Progenitor cell of endocrine pancreas (in vitro differentiated cells): ENCODE measurements around the gene SARS2. TPM values are rescaled to one million over a fixed set of nuclear protein-coding genes. Genes with fewer than 3 reads are reported as not detected.

Experiments used
- DNase-seq: peaks from one replicate; pipeline ENCODE4 v3.0.0; 2021; ENCODE audit warnings: low spot score; ENCODE audit not compliant: unreplicated experiment
- H3K27ac Mint-ChIP-seq: 2 replicates; pipeline ENCODE4 v1.8.0; 2021; ENCODE audit warnings: mild to moderate bottlenecking, moderate library complexity, mixed read lengths
- H3K27me3 Mint-ChIP-seq: 2 replicates; pipeline ENCODE4 v1.8.0; 2021; ENCODE audit warnings: mixed read lengths
- H3K36me3 Mint-ChIP-seq: 2 replicates; pipeline ENCODE4 v1.8.0; 2022; ENCODE audit warnings: mixed read lengths; ENCODE audit not compliant: insufficient read depth
- H3K4me1 Mint-ChIP-seq: 2 replicates; pipeline ENCODE4 v1.8.0; 2021; ENCODE audit warnings: low read depth, mixed read lengths
- H3K4me3 Mint-ChIP-seq: 2 replicates; pipeline ENCODE4 v1.8.0; 2021; ENCODE audit warnings: low read depth, mild to moderate bottlenecking, moderate library complexity, mixed read lengths
- H3K9me3 Mint-ChIP-seq: 2 replicates; pipeline ENCODE4 v1.8.0; 2021; ENCODE audit warnings: low read depth, mixed read lengths
- CTCF ChIP-seq: fragments of 200-600 bp; sonication (generic); IDR thresholded peaks from one replicate; pipeline ENCODE4 v1.5.0; 2021; ENCODE audit warnings: antibody characterized with exemption, mild to moderate bottlenecking; ENCODE audit not compliant: unreplicated experiment
- long read RNA-seq: library from polyadenylated mRNA; unstranded; transcript quantifications from one replicate; pipeline ENCODE4 v2.0.0, GENCODE V29; 2020
- total RNA-seq: library from RNA; stranded (reverse); gene quantifications from 2 replicates; pipeline ENCODE4 v1.2.1, GENCODE V29; 2021

SARS2 gene, protein sequence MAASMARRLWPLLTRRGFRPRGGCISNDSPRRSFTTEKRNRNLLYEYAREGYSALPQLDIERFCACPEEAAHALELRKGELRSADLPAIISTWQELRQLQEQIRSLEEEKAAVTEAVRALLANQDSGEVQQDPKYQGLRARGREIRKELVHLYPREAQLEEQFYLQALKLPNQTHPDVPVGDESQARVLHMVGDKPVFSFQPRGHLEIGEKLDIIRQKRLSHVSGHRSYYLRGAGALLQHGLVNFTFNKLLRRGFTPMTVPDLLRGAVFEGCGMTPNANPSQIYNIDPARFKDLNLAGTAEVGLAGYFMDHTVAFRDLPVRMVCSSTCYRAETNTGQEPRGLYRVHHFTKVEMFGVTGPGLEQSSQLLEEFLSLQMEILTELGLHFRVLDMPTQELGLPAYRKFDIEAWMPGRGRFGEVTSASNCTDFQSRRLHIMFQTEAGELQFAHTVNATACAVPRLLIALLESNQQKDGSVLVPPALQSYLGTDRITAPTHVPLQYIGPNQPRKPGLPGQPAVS
- total RNA-seq: 68.2 and 74.7 TPM in 2 replicates
- long read RNA-seq, transcript SARS2-201 (16 exons, 2,057 nt): major isoform, 28 of 51 reads
- long read RNA-seq, partial matches to known transcripts: 1 of 51 reads
- long read RNA-seq, other reads (novel, unspliced or antisense): 21 of 51 reads

DNA sequence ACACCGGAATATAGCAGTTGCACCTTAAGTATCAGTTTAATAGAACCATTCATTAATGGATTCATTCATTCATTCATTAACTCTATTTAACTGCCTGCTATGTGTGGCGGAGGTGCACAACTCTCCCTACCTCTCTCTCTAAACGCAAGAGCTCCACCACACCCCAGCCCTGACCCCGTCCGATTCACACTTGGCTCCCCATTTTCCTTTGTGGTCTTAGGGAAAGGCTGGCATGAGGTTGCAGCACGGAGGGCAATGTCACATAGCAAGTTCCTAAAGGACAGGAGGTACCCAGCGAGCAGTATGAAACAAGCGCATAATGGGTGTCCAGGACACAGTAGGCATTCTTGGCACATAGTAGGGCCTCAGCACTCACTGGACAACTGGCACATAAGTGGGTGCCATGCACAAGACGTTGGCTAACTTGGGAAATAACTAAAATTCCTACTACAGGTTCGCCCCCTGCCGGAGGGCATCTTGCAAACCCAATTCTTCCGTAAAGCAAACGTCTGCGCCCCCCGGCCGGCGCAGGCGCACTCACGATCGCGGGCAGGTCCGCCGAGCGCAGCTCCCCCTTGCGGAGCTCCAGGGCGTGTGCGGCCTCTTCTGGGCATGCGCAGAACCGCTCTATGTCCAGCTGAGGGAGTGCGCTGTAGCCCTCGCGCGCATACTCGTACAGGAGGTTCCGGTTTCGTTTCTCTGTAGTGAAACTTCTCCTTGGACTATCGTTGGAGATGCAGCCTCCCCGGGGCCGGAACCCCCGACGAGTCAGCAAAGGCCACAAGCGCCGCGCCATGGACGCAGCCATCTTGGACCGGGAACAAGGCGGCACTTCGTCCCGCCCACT is at the start of gene SARS2:
SARS2 (minus strand) TSS at position 835 of the 847 bp plus-strand sequence; CDS start at position 808, 27 bp downstream.
- peak; percentile 100 for TF ChIP-seq CTCF
- H3K4me3 Mint-ChIP-seq: peak within 1 kb of the TSS; percentile 99
- peak within 1 kb of the TSS; percentile 99 for H3K27ac Mint-ChIP-seq
- H3K9me3 Mint-ChIP-seq: peaks cover 6% of the 10 kb centered on the region
- peak; percentile 92 for DNase-seq
- H3K4me1 Mint-ChIP-seq: peaks cover 14% of the 10 kb centered on the region
- H3K27me3 Mint-ChIP-seq: no peaks in the 10 kb centered on the region
- H3K36me3 Mint-ChIP-seq: peaks cover 25% of the 10 kb centered on the region

DNA sequence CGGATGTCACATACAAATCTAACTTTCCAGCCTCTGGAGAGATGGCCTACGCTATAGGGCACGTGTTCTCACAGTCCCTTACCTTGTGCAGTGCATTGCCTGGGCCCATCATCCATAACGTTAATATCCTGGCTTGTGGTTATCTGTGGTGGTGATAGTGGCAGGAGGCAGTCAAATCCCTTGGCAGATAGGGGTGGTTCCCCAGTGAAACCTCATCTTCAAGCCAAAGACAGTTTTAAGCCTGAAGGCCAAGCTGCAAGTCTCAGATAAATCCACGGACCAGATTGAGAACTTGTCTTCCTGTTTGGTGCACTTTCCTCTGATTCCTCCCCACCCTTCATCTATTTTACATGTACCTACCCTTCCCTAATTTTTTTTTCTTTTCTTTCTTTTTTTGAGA is 49.2 kb upstream of the SARS2 start:
- no peak for DNase-seq
- Mint-ChIP-seq H3K36me3 (no peaks in the 10 kb centered on the region), H3K27ac (no peak overlapping the region), H3K4me1 (peaks cover 18% of the 10 kb centered on the region), H3K9me3 (peaks cover 4% of the 10 kb centered on the region), H3K4me3 (no peak overlapping the region), H3K27me3 (no peaks in the 10 kb centered on the region)
- TF ChIP-seq CTCF: no peak

- no peak overlapping the region for H3K4me3 Mint-ChIP-seq
- H3K9me3 Mint-ChIP-seq: peaks cover 4% of the 10 kb centered on the region
- no peak overlapping the region for H3K27ac Mint-ChIP-seq
- H3K27me3 Mint-ChIP-seq: no peaks in the 10 kb centered on the region
- no peak for DNase-seq
- no peaks in the 10 kb centered on the region for H3K36me3 Mint-ChIP-seq
- TF ChIP-seq CTCF: no peak
- H3K4me1 Mint-ChIP-seq: peaks cover 22% of the 10 kb centered on the region
Measured at GRCh38 chr19:38978326-38978689, 47.7 kb upstream of the SARS2 start.

DNA sequence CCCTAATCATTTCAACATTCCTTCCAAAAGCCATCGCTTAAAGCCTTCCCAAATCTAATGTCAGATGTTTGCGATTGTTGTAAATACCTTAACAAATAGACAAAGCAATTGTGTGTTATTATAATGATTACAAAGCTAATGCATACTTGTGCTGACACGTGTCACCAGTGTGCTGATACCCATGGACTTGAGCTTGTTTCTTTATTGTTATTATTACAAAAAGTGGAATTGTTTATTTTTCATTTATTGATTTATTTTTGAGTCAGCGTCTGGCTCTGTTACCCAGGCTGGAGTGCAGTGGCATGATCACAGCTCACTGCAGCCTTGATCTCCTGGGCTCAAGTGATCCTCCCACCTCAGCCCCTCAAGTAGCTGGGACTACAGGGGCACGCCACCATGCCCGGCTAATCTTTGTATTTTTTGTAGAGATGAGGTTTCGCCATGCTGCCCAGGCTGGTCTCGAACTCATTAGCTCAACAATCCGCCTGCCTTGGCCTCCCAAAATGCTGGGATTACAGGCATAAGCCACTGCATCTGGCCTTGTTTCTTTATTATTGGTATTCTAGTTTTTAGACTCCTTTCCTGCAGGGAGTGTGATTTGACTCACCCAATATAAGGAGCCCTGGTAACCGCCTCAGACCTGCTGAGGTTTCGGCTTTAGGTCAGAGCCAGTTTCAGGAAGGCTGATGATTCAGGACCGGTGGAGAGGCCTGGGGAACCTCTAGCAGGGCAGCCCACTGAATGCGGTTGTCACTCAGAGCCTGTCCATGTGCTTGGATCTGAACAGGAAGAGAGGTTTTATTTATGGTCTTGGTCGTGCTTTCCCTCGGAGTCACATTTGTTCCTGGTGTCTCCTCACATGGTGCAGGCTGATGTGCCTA is 47.1 kb upstream of the SARS2 start:
- Mint-ChIP-seq H3K9me3 (peaks cover 4% of the 10 kb centered on the region), H3K27ac (no peak overlapping the region), H3K27me3 (no peaks in the 10 kb centered on the region), H3K4me1 (peaks cover 22% of the 10 kb centered on the region), H3K36me3 (no peaks in the 10 kb centered on the region), H3K4me3 (no peak overlapping the region)
- no peak for DNase-seq
- no peak for TF ChIP-seq CTCF
